Upper lobe of left lung (tissue), 6 donors: Measurements from ENCODE around the gene AFAP1L2. TPM values are rescaled to one million over a fixed set of nuclear protein-coding genes. Genes with fewer than 3 reads are reported as not detected.

Experiments used
- ATAC-seq, 2 donors: fragments of 200-7000 bp; cut with Tn5 transposase; one replicate each; pipeline ENCODE4 v1.9.1; 2022; ENCODE audit warnings: mild to moderate bottlenecking in 2 of 2, moderate library complexity in 2 of 2; ENCODE audit not compliant: low FRiP score in 2 of 2
- DNase-seq, 2 donors: peaks; one replicate each; pipeline ENCODE4 v3.0.0-alpha.2; 2019 to 2020
- H3K27ac ChIP-seq, 4 donors: fragments of 200-600 bp; sonication (generic); one replicate each; pipeline ENCODE4 v1.5.1; 2016 to 2019
- H3K27me3 ChIP-seq, 4 donors: fragments of 200-600 bp; sonication (generic); one replicate each; pipeline ENCODE4 v1.5.1; 2017 to 2019
- H3K36me3 ChIP-seq, 4 donors: fragments of 200-600 bp; sonication (generic); one replicate each; pipeline ENCODE4 v1.5.1; 2016 to 2019
- H3K4me1 ChIP-seq, 4 donors: fragments of 200-600 bp; sonication (generic); one replicate each; pipeline ENCODE4 v1.5.1; 2018 to 2019
- H3K4me3 ChIP-seq, 4 donors: fragments of 200-600 bp; sonication (generic); one replicate each; pipeline ENCODE4 v1.5.1; 2017 to 2019; ENCODE audit warnings: mild to moderate bottlenecking in 2 of 4, moderate library complexity in 1 of 4
- H3K9me3 ChIP-seq, 4 donors: fragments of 200-600 bp; sonication (generic); one replicate each; pipeline ENCODE4 v1.5.1; 2018 to 2019
- EP300 ChIP-seq, 4 donors: sonication (generic); formaldehyde crosslinking; IDR thresholded peaks; one replicate each; pipeline ENCODE4 v1.5.1; 2017; ENCODE audit warnings: antibody characterized with exemption in 4 of 4, control low read depth in 2 of 4
- POLR2A ChIP-seq, 4 donors: fragments of 450-650 bp; IDR thresholded peaks; one replicate each; pipeline ENCODE4 v1.5.1; 2016 to 2017; ENCODE audit warnings: antibody characterized with exemption in 4 of 4, mild to moderate bottlenecking in 2 of 4
- POLR2AphosphoS5 ChIP-seq, 2 donors: sonication (generic); formaldehyde crosslinking; IDR thresholded peaks; one replicate each; pipeline ENCODE4 v1.5.1; 2017; ENCODE audit warnings: antibody characterized with exemption in 2 of 2
- WGBS, 2 donors: methylation state at CpG; one replicate each; pipeline ENCODE4 v1.1.5; 2017 to 2018; 5-methylcytosine and 5-hydroxymethylcytosine counted together
- total RNA-seq, 6 donors: library from RNA; depleted of rRNA in 4 of 6; stranded (reverse); fragments of >200 nt in 4 of 6; gene quantifications; one replicate each; pipeline versions ENCODE4 v1.1.0 to v1.2.1, GENCODE V29; 2016 to 2021
- TF ChIP-seq, protein P1 (sequence below), 6 experiments: fragments of 450-650 bp in 4 of 6; fragments of 200-600 bp in 2 of 6; sonication (generic) in 2 of 6; IDR thresholded peaks; one replicate each; pipeline ENCODE4 v1.5.1; 2016 to 2019; ENCODE audit warnings: antibody characterized with exemption in 6 of 6
- donor health status: DM: no; HTN: no; CAD: no; lungs with moderate emphysema.
- donor health status: DM: no; HTN: yes; CAD: no; lungs with severe emphysema.

AFAP1L2 gene
- total RNA-seq, 6 donors from 2014 or later: 2.3 to 9.6 (median 3.4) TPM

DNA sequence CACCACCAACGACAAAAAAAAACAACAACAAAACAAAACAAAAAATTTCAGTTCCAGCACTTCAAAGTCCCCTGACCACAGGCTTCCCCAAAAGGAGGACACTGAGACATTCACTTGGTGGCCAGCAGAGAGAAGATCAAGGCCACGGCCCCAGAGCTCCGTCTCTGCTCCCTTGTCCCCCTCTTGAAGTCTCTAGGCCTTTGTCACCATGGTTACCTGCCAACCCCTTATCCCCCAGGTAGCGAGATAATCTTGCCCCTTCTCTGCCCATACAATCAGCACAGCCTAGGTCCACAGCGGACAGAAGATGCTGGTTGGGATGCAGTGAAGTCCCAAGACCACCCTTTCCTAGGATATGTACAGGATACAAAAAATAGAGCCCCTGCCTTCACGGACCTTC, 30.7 kb downstream of the AFAP1L2 start:
- no peaks in the 10 kb centered on the region for H3K4me1 ChIP-seq
- H3K36me3 ChIP-seq: no peaks in the 10 kb centered on the region

DNA sequence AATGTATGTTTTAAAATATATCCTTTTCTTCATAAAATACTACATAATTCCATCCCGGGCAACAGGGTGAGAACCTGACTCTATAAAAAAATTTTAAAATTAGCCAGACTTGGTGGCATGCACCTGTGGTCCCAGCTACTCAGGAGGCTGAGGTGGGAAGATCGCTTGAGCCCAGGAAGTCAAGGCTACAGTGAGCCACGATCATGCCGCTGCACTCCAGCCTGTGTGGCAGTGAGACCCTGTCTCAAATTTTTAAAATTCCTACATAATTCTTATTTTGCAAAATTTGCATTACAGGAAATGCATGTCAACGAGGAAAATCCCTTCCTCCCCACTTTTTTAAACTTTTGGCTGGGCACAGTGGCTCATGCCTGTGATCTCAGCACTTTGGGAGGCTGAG, 31.3 kb downstream of the AFAP1L2 start:
- H3K9me3 ChIP-seq: no peaks in the 10 kb centered on the region
- no peaks in the 10 kb centered on the region for H3K27me3 ChIP-seq
- no peak overlapping the region for H3K4me3 ChIP-seq
- ATAC-seq: no peak
- no peak overlapping the region for H3K27ac ChIP-seq
- no peaks in the 10 kb centered on the region for H3K36me3 ChIP-seq
- no peak for DNase-seq
- TF ChIP-seq EP300 (IDR thresholded peaks at IDR 0.05) (no peak), POLR2A (IDR thresholded peaks at IDR 0.05) (no peak), POLR2AphosphoS5 (IDR thresholded peaks at IDR 0.05) (no peak)
- TF ChIP-seq, protein P1, sequence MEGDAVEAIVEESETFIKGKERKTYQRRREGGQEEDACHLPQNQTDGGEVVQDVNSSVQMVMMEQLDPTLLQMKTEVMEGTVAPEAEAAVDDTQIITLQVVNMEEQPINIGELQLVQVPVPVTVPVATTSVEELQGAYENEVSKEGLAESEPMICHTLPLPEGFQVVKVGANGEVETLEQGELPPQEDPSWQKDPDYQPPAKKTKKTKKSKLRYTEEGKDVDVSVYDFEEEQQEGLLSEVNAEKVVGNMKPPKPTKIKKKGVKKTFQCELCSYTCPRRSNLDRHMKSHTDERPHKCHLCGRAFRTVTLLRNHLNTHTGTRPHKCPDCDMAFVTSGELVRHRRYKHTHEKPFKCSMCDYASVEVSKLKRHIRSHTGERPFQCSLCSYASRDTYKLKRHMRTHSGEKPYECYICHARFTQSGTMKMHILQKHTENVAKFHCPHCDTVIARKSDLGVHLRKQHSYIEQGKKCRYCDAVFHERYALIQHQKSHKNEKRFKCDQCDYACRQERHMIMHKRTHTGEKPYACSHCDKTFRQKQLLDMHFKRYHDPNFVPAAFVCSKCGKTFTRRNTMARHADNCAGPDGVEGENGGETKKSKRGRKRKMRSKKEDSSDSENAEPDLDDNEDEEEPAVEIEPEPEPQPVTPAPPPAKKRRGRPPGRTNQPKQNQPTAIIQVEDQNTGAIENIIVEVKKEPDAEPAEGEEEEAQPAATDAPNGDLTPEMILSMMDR (IDR thresholded peaks at IDR 0.05): no peak
- no peaks in the 10 kb centered on the region for H3K4me1 ChIP-seq
- WGBS, 2 donors: 83 to 86% methylated on average over 5 of the region's 5 CpGs

More for the DNA sequence above, 30.7 kb downstream of the AFAP1L2 start:
- Histone ChIP-seq H3K4me3 (no peak overlapping the region), H3K27me3 (no peaks in the 10 kb centered on the region), H3K9me3 (no peaks in the 10 kb centered on the region), H3K27ac (no peak overlapping the region)
- no peak for TF ChIP-seq POLR2A (IDR thresholded peaks at IDR 0.05)
- TF ChIP-seq, protein P1 (IDR thresholded peaks at IDR 0.05): no peak
- no peak for TF ChIP-seq EP300 (IDR thresholded peaks at IDR 0.05)
- no peak for TF ChIP-seq POLR2AphosphoS5 (IDR thresholded peaks at IDR 0.05)
- WGBS, 2 donors: 55 to 64% methylated on average over 6 of the region's 6 CpGs
- DNase-seq (no peak), ATAC-seq (no peak)

DNA sequence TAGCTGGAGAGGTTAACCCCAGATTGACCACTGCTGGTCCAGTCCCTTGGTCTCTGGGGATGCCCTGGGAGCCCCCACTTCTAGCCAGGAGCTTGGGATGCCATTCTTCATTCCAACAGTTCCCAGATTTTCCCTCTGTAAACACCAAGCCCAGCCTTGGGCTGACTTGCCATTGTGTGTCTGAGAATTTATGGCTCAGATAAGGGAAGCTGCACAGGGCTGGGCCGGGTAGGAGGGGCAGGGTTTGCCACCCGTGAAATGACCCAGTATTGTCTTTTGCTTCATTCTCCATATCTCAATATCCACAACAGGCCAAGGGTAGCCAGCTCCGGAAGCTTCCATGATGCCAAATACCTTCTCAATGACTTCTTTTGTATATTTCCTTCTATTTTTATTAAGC, 32.1 kb downstream of the AFAP1L2 start:
- no peaks in the 10 kb centered on the region for H3K27me3 ChIP-seq
- no peaks in the 10 kb centered on the region for H3K9me3 ChIP-seq
- TF ChIP-seq POLR2AphosphoS5 (IDR thresholded peaks at IDR 0.05): no peak
- no peak for TF ChIP-seq POLR2A (IDR thresholded peaks at IDR 0.05)
- no peak for TF ChIP-seq EP300 (IDR thresholded peaks at IDR 0.05)
- TF ChIP-seq, protein P1 (IDR thresholded peaks at IDR 0.05): no peak
- H3K27ac ChIP-seq: no peak overlapping the region
- DNase-seq (no peak), ATAC-seq (no peak)
- no peaks in the 10 kb centered on the region for H3K36me3 ChIP-seq
- no peak overlapping the region for H3K4me3 ChIP-seq
- WGBS, 2 donors: 58 to 67% methylated on average over 3 of the region's 3 CpGs
- H3K4me1 ChIP-seq: no peaks in the 10 kb centered on the region

DNA sequence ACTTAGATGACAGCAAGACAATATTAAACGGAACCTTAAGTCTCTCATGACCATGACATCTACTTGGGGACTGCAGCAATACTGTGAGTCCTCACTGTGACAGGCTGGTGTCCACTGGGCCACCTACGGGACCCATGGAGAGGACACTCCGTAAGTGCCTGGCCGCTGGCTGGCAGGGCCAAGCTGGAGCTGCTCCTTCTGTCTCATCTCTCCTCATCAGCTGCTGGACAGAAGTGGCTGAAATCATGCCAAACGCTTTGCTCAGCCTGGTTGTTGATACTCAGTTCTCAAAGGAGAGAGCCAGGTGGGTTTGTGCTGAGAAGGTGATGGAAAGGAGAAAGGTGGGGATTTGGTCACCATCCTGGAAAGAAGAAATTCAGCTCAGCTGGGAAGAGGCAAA, 33.3 kb downstream of the AFAP1L2 start:
- H3K36me3 ChIP-seq: no peaks in the 10 kb centered on the region
- no peak for ATAC-seq
- H3K27me3 ChIP-seq: no peaks in the 10 kb centered on the region
- no peak for DNase-seq
- no peak overlapping the region for H3K4me3 ChIP-seq
- H3K27ac ChIP-seq: no peak overlapping the region
- 92% methylated on average over 5 of the region's 5 CpGs for WGBS, 2 donors
- TF ChIP-seq, protein P1 (IDR thresholded peaks at IDR 0.05): no peak
- TF ChIP-seq EP300 (IDR thresholded peaks at IDR 0.05) (no peak), POLR2A (IDR thresholded peaks at IDR 0.05) (no peak), POLR2AphosphoS5 (IDR thresholded peaks at IDR 0.05) (no peak)
- H3K4me1 ChIP-seq: no peaks in the 10 kb centered on the region
- H3K9me3 ChIP-seq: no peaks in the 10 kb centered on the region

DNA sequence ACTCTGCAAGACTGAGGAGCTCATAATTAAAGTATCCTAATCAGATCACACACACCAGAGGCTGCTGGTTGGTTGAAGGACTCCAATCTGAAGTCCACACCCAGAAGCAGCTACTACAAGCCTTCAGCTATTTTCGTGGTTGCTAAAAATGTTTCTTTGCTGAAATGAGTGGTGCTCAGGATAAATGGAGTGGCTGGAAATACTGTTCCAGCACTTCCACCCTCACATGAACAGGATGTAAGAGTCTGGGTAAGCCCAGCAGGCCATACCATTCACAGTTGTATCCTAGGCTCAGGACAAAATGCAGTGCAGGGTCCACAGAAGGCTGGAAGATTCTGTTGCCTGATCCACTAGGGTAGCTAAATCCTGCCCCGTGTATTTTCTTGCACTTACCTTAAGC, 34.1 kb downstream of the AFAP1L2 start:
- whole genome bisulfite sequencing, 2 donors: 57 to 83% methylated on average over 2 of the region's 2 CpGs
- ATAC-seq (peak in 1 of 2 donors; percentile 12), DNase-seq (no peak)
- H3K4me1 ChIP-seq: no peaks in the 10 kb centered on the region
- TF ChIP-seq POLR2A (IDR thresholded peaks at IDR 0.05) (no peak), POLR2AphosphoS5 (IDR thresholded peaks at IDR 0.05) (no peak), EP300 (IDR thresholded peaks at IDR 0.05) (no peak)
- TF ChIP-seq, protein P1 (IDR thresholded peaks at IDR 0.05): no peak
- H3K27ac ChIP-seq: no peak overlapping the region
- H3K27me3 ChIP-seq: no peaks in the 10 kb centered on the region
- H3K9me3 ChIP-seq: no peaks in the 10 kb centered on the region
- H3K36me3 ChIP-seq: no peaks in the 10 kb centered on the region
- no peak overlapping the region for H3K4me3 ChIP-seq
